HepG2 (cell line): ENCODE measurements around the gene POP7. TPM values are rescaled to one million over a fixed set of nuclear protein-coding genes. Genes with fewer than 3 reads are reported as not detected.

Experiments used
- CENPX ChIP-seq: sonication (generic); formaldehyde crosslinking; IDR thresholded peaks from 2 replicates; pipeline ENCODE4 v1.9.0; 2021; ENCODE audit warnings: mild to moderate bottlenecking, missing genetic modification reagents, moderate library complexity
- GMEB1 ChIP-seq: sonication (generic); formaldehyde crosslinking; IDR thresholded peaks from 2 replicates; pipeline ENCODE4 v1.5.1; 2020; ENCODE audit warnings: missing genetic modification reagents, mild to moderate bottlenecking, borderline replicate concordance
- HNRNPH1 ChIP-seq: fragments of 200-400 bp; formaldehyde crosslinking; optimal IDR thresholded peaks from 2 replicates; pipeline ENCODE3; 2017; ENCODE audit warnings: mild to moderate bottlenecking, low read depth, low read length
- HOXA3 ChIP-seq: sonication (generic); formaldehyde crosslinking; IDR thresholded peaks from 2 replicates; pipeline ENCODE4 v1.5.0; 2020; ENCODE audit warnings: missing genetic modification reagents
- KDM5A ChIP-seq: fragments of 200-600 bp; sonication (generic); IDR thresholded peaks from 2 replicates; pipeline ENCODE4 v1.7.0; 2018; ENCODE audit warnings: antibody characterized with exemption, mild to moderate bottlenecking, low read length, borderline replicate concordance
- MYC ChIP-seq: sonication (generic); formaldehyde crosslinking; IDR thresholded peaks from 2 replicates; pipeline ENCODE4 v1.9.0; 2021; ENCODE audit warnings: missing genetic modification reagents, borderline replicate concordance
- NCOA2 ChIP-seq: sonication (generic); formaldehyde crosslinking; IDR thresholded peaks from 2 replicates; pipeline ENCODE4 v1.8.0; 2022; ENCODE audit warnings: inconsistent platforms
- NKX3-1 ChIP-seq: sonication (generic); formaldehyde crosslinking; IDR thresholded peaks from 2 replicates; pipeline ENCODE4 v1.5.0; 2020; ENCODE audit warnings: missing genetic modification reagents
- SALL2 ChIP-seq: sonication (generic); formaldehyde crosslinking; IDR thresholded peaks from 2 replicates; pipeline ENCODE4 v1.8.1; 2023; ENCODE audit warnings: mild to moderate bottlenecking, missing genetic modification reagents, inconsistent platforms
- SMARCE1 ChIP-seq: fragments of 450-650 bp; IDR thresholded peaks from 2 replicates; pipeline ENCODE4 v1.6.1; 2017; ENCODE audit warnings: borderline replicate concordance
- SRY ChIP-seq: sonication (generic); formaldehyde crosslinking; IDR thresholded peaks from 2 replicates; pipeline ENCODE4 v1.8.0; 2022; ENCODE audit warnings: mild to moderate bottlenecking, missing genetic modification reagents
- TCF12 ChIP-seq, 2 experiments: fragments of 450-650 bp in 1 of 2; sonication (generic) in 1 of 2; formaldehyde crosslinking in 1 of 2; IDR thresholded peaks; 2 replicates each; pipeline versions ENCODE4 v1.6.1 to v1.8.0; 2017 to 2022; ENCODE audit warnings: antibody characterized with exemption in 1 of 2, mild to moderate bottlenecking in 1 of 2, missing genetic modification reagents in 1 of 2, moderate library complexity in 1 of 2
- THYN1 ChIP-seq: sonication (generic); formaldehyde crosslinking; IDR thresholded peaks from 2 replicates; pipeline ENCODE4 v1.8.1; 2023; ENCODE audit warnings: low read depth, mild to moderate bottlenecking, moderate library complexity, missing genetic modification reagents, borderline replicate concordance
- TP53 ChIP-seq: sonication (generic); formaldehyde crosslinking; conservative IDR thresholded peaks from 2 replicates; pipeline ENCODE4 v1.4.0; 2020; ENCODE audit warnings: missing genetic modification reagents
- XBP1 ChIP-seq: sonication (generic); formaldehyde crosslinking; IDR thresholded peaks from 2 replicates; pipeline ENCODE4 v1.5.0; 2020; ENCODE audit warnings: missing genetic modification reagents
- ZFP62 ChIP-seq: sonication (generic); formaldehyde crosslinking; IDR thresholded peaks from 2 replicates; pipeline ENCODE4 v1.4.0; 2020; ENCODE audit warnings: missing genetic modification reagents
- ZNF234 ChIP-seq: sonication (generic); formaldehyde crosslinking; conservative IDR thresholded peaks from 2 replicates; pipeline ENCODE4 v1.5.1; 2020; ENCODE audit warnings: mild to moderate bottlenecking, missing genetic modification reagents
- ZNF780A ChIP-seq: sonication (generic); formaldehyde crosslinking; IDR thresholded peaks from 2 replicates; pipeline ENCODE4 v1.8.0; 2022; ENCODE audit warnings: mild to moderate bottlenecking, missing genetic modification reagents, moderate library complexity
- ZNF792 ChIP-seq: IDR thresholded peaks from 2 replicates; pipeline ENCODE4 v1.6.1; 2016
- ZNF879 ChIP-seq: sonication (generic); formaldehyde crosslinking; IDR thresholded peaks from 2 replicates; pipeline ENCODE4 v1.8.1; 2023; ENCODE audit warnings: missing genetic modification reagents
- polyA plus RNA-seq, 8 experiments: library from polyadenylated mRNA; depleted of rRNA in 3 of 8; stranded (reverse) in 7 of 8; unstranded in 1 of 8; fragments of >200 nt; fragmentation: Illumina TruSeq in 4 of 8; extraction: Trizol in 4 of 8; gene quantifications; 2 replicates each; pipeline versions ENCODE4 v1.2.1 to v1.2.3, GENCODE V29; 2011 to 2016; ENCODE audit warnings: low read depth in 4 of 8, missing spikeins in 1 of 8, mixed read lengths in 1 of 8; ENCODE audit not compliant: insufficient read depth in 1 of 8
- total RNA-seq, 5 experiments: library from RNA; depleted of rRNA; stranded (reverse); fragments of >200 nt; fragmentation: Illumina TruSeq; extraction: Trizol; gene quantifications; 2 replicates each; pipeline ENCODE4 v1.2.3, GENCODE V29; 2016; ENCODE audit warnings: low read depth in 1 of 5
- TF ChIP-seq, protein P1 (sequence below): sonication (generic); formaldehyde crosslinking; IDR thresholded peaks from 2 replicates; pipeline ENCODE4 v1.5.0; 2020; ENCODE audit warnings: missing genetic modification reagents
- TF ChIP-seq, protein P2 (sequence below): sonication (generic); formaldehyde crosslinking; IDR thresholded peaks from 2 replicates; pipeline ENCODE4 v1.5.0; 2020; ENCODE audit warnings: mild to moderate bottlenecking, missing genetic modification reagents, borderline replicate concordance
- TF ChIP-seq, protein P3 (sequence below): IDR thresholded peaks from 2 replicates; pipeline ENCODE4 v1.6.1; 2016; ENCODE audit warnings: low read depth, borderline replicate concordance

The POP7 gene
- total and polyA plus RNA-seq, 2 of the 13 experiments (the other 11 are each of a cell fraction or from before 2014, with no cell fraction given) = 63.9 to 91.1 TPM

DNA sequence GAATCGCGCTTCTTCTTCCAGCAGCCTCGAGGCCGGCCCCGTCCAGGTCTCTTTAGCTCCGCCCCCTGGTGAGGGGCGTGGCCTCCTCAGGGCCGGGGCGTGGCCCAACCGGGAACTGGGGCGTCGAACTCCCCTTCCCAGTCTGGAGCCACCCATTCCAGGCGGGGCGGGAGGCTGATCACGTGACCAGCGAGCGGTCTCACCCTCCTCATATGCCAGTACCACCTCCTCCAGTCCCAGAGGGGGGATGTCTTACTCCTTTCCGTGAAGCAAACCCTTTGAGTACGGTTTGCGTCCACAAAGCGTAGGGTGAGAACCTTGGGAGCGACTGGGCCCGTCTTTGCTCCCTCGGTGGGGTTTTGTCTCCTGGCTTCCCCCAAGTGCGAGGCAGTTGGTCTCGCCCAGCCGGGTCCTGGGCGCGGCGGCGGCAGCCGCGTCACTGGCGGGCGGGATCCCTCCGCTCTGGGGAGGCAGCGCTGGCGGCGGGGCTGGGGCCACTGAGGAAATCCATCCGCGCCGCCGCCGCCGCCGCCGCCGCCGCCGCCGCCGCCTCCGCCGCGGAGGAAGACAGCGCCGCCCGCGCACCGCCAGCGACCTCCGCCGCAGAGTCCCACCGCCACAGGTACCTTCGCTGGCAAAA lies 32.5 kb upstream of the POP7 start, which contains the start of gene GNB2 (continued):
- peak; percentile 86 for TF ChIP-seq HOXA3 (CRISPR knock-in tag)
- TF ChIP-seq TCF12 (IDR thresholded peaks at IDR 0.05) = no peak
- no peak for TF ChIP-seq TCF12 (CRISPR knock-in tag; IDR thresholded peaks at IDR 0.05)
- no peak for TF ChIP-seq SRY (CRISPR knock-in tag)
- TF ChIP-seq CENPX (CRISPR knock-in tag) = no peak
- no peak; the same call in 1 of the 2 replicates for TF ChIP-seq SALL2
- TF ChIP-seq GMEB1 (CRISPR knock-in tag) = peak; percentile 79
- TF ChIP-seq, protein P1, sequence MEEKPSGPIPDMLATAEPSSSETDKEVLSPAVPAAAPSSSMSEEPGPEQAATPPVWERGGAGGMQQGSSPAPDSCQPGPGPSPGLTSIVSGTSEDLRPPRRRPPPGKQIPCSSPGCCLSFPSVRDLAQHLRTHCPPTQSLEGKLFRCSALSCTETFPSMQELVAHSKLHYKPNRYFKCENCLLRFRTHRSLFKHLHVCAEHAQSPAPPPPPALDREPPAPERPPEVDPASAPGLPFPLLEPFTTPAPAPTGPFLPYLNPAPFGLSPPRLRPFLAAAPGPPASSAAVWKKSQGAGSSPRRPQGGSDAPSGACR = no peak
- no peak for TF ChIP-seq XBP1 (CRISPR knock-in tag)
- TF ChIP-seq KDM5A = peak; percentile 46; the same call in 1 of the 2 replicates
- no peak for TF ChIP-seq NKX3-1 (CRISPR knock-in tag)
- no peak for TF ChIP-seq TP53 (CRISPR knock-in tag)
- no peak for TF ChIP-seq THYN1 (CRISPR knock-in tag)
- TF ChIP-seq NCOA2 (CRISPR knock-in tag) = peak; percentile 44; the same call in 1 of the 2 replicates
- TF ChIP-seq ZNF780A (CRISPR knock-in tag) = 0 out of 2 replicates have a peak, but pooled peaks have one; percentile 26
- TF ChIP-seq MYC = peak; percentile 56; the same call in 1 of the 2 replicates
- TF ChIP-seq HNRNPH1 = no peak
- TF ChIP-seq ZNF879 (CRISPR knock-in tag) = no peak
- TF ChIP-seq, protein P2, sequence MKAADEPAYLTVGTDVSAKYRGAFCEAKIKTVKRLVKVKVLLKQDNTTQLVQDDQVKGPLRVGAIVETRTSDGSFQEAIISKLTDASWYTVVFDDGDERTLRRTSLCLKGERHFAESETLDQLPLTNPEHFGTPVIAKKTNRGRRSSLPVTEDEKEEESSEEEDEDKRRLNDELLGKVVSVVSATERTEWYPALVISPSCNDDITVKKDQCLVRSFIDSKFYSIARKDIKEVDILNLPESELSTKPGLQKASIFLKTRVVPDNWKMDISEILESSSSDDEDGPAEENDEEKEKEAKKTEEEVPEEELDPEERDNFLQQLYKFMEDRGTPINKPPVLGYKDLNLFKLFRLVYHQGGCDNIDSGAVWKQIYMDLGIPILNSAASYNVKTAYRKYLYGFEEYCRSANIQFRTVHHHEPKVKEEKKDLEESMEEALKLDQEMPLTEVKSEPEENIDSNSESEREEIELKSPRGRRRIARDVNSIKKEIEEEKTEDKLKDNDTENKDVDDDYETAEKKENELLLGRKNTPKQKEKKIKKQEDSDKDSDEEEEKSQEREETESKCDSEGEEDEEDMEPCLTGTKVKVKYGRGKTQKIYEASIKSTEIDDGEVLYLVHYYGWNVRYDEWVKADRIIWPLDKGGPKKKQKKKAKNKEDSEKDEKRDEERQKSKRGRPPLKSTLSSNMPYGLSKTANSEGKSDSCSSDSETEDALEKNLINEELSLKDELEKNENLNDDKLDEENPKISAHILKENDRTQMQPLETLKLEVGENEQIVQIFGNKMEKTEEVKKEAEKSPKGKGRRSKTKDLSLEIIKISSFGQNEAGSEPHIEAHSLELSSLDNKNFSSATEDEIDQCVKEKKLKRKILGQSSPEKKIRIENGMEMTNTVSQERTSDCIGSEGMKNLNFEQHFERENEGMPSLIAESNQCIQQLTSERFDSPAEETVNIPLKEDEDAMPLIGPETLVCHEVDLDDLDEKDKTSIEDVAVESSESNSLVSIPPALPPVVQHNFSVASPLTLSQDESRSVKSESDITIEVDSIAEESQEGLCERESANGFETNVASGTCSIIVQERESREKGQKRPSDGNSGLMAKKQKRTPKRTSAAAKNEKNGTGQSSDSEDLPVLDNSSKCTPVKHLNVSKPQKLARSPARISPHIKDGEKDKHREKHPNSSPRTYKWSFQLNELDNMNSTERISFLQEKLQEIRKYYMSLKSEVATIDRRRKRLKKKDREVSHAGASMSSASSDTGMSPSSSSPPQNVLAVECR (CRISPR knock-in tag) = peak; percentile 74; the same call in 1 of the 2 replicates
- no peak for TF ChIP-seq ZNF234 (CRISPR knock-in tag)
- TF ChIP-seq ZNF792 (CRISPR knock-in tag) = no peak; the same call in 1 of the 2 replicates
- TF ChIP-seq ZFP62 (CRISPR knock-in tag) = no peak
- TF ChIP-seq, protein P3, sequence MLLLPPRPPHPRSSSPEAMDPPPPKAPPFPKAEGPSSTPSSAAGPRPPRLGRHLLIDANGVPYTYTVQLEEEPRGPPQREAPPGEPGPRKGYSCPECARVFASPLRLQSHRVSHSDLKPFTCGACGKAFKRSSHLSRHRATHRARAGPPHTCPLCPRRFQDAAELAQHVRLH (CRISPR knock-in tag) = peak; percentile 67; the same call in 1 of the 2 replicates
- no peak for TF ChIP-seq SMARCE1
